Measurements from ENCODE around the gene STEAP1B.
"Not testable (repeated sequence)": the region's sequence is repeated elsewhere in the genome, so short reads cannot be mapped to it uniquely, and the experiment has no call there.

Gene STEAP1B

GRCh38 chr7:22493160-22493925 is 6.6 kb downstream of the STEAP1B start:
- H4K8ac ChIP-seq (ENCODE audit: low read depth, low read length); H3K23ac ChIP-seq (ENCODE audit: low read length); H3K27me3 ChIP-seq (ENCODE audit: insufficient read depth, low read length); H3K4me3 ChIP-seq (ENCODE audit: low read depth, low read length); H3K4ac ChIP-seq (ENCODE audit: low read depth, low read length); H3K4me1 ChIP-seq (ENCODE audit: control insufficient read depth in 1 of 2, insufficient read depth in 2 of 2, low read length in 2 of 2); H3K36me3 ChIP-seq (ENCODE audit: control insufficient read depth in 1 of 2, insufficient read depth in 2 of 2, low read length in 2 of 2); H2BK5ac ChIP-seq (ENCODE audit: low read depth, low read length, poor library complexity); H3K79me1 ChIP-seq (ENCODE audit: low read length); H3K14ac ChIP-seq (ENCODE audit: low read length); H3K79me2 ChIP-seq (ENCODE audit: control insufficient read depth, insufficient read depth, low read length, poor library complexity); H2BK12ac ChIP-seq (ENCODE audit: low read length); H3K4me2 ChIP-seq (ENCODE audit: low read length); H2AK5ac ChIP-seq (ENCODE audit: low read length); H3K18ac ChIP-seq (ENCODE audit: low read length); H3K9ac ChIP-seq (ENCODE audit: low read length); H2BK120ac ChIP-seq (ENCODE audit: insufficient read depth, low read length, poor library complexity); H3K27ac ChIP-seq (ENCODE audit: low read depth, low read length); H2AFZ ChIP-seq (ENCODE audit: insufficient read depth, low read length, poor library complexity); H3K9me3 ChIP-seq (ENCODE audit: insufficient read depth, low read depth, low read length); H4K91ac ChIP-seq (ENCODE audit: low read depth, low read length); H4K12ac ChIP-seq (ENCODE audit: low read depth, low read length): not testable (repeated sequence)
- peak in 1 of 2 donors; percentile 30 for DNase-seq
- no CpG with 5 or more reads among the region's 4 CpGs for WGBS (ENCODE audit: extremely low coverage, insufficient coverage, insufficient read length)

- Histone ChIP-seq H3K9me3 (ENCODE audit: insufficient read depth, low read depth, low read length) (no peaks in the 10 kb centered on the region), H3K4me3 (ENCODE audit: low read depth, low read length) (no peak overlapping the region), H2BK120ac (ENCODE audit: insufficient read depth, low read length, poor library complexity) (no peak overlapping the region), H2AFZ (ENCODE audit: insufficient read depth, low read length, poor library complexity) (no peak overlapping the region), H3K79me2 (ENCODE audit: control insufficient read depth, insufficient read depth, low read length, poor library complexity) (no peaks in the 10 kb centered on the region), H3K36me3 (ENCODE audit: control insufficient read depth in 1 of 2, insufficient read depth in 2 of 2, low read length in 2 of 2) (no peaks in the 10 kb centered on the region), H3K79me1 (ENCODE audit: low read length) (peaks cover 4% of the 10 kb centered on the region), H4K91ac (ENCODE audit: low read depth, low read length) (peak overlapping the region; percentile 5), H3K9ac (ENCODE audit: low read length) (no peak overlapping the region), H3K18ac (ENCODE audit: low read length) (no peak overlapping the region), H3K23ac (ENCODE audit: low read length) (no peak overlapping the region), H3K27ac (ENCODE audit: low read depth, low read length) (no peak overlapping the region), H3K14ac (ENCODE audit: low read length) (no peak overlapping the region), H4K12ac (ENCODE audit: low read depth, low read length) (no peak overlapping the region), H3K4ac (ENCODE audit: low read depth, low read length) (no peak overlapping the region), H3K4me1 (ENCODE audit: control insufficient read depth in 1 of 2, insufficient read depth in 2 of 2, low read length in 2 of 2) (peaks cover 0 to 5% of the 10 kb centered on the region in 2 experiments), H2AK5ac (ENCODE audit: low read length) (no peak overlapping the region), H2BK5ac (ENCODE audit: low read depth, low read length, poor library complexity) (no peak overlapping the region), H2BK12ac (ENCODE audit: low read length) (no peak overlapping the region), H3K27me3 (ENCODE audit: insufficient read depth, low read length) (no peaks in the 10 kb centered on the region), H3K4me2 (ENCODE audit: low read length) (no peak overlapping the region), H4K8ac (ENCODE audit: low read depth, low read length) (no peak overlapping the region)
- DNase-seq: peak; percentile 76 to 91
- no CpG with 5 or more reads among the region's 10 CpGs for WGBS (ENCODE audit: extremely low coverage, insufficient coverage, insufficient read length)
Measured at GRCh38 chr7:22488643-22489462, 11.1 kb downstream of the STEAP1B start.

GRCh38 chr7:22487978-22488642 is 11.9 kb downstream of the STEAP1B start:
- H4K8ac ChIP-seq (ENCODE audit: low read depth, low read length): no peak overlapping the region
- no peak overlapping the region for H3K4me2 ChIP-seq (ENCODE audit: low read length)
- H3K18ac ChIP-seq (ENCODE audit: low read length): no peak overlapping the region
- no peak overlapping the region for H2AK5ac ChIP-seq (ENCODE audit: low read length)
- no peak overlapping the region for H3K4me3 ChIP-seq (ENCODE audit: low read depth, low read length)
- H3K36me3 ChIP-seq (ENCODE audit: control insufficient read depth in 1 of 2, insufficient read depth in 2 of 2, low read length in 2 of 2): no peaks in the 10 kb centered on the region
- H2AFZ ChIP-seq (ENCODE audit: insufficient read depth, low read length, poor library complexity): no peak overlapping the region
- peaks cover 0 to 5% of the 10 kb centered on the region in 2 experiments for H3K4me1 ChIP-seq (ENCODE audit: control insufficient read depth in 1 of 2, insufficient read depth in 2 of 2, low read length in 2 of 2)
- no peaks in the 10 kb centered on the region for H3K79me2 ChIP-seq (ENCODE audit: control insufficient read depth, insufficient read depth, low read length, poor library complexity)
- peak overlapping the region; percentile 2 for H2BK12ac ChIP-seq (ENCODE audit: low read length)
- peak overlapping the region; percentile 5 for H4K91ac ChIP-seq (ENCODE audit: low read depth, low read length)
- no peak overlapping the region for H3K4ac ChIP-seq (ENCODE audit: low read depth, low read length)
- no peak overlapping the region for H3K9ac ChIP-seq (ENCODE audit: low read length)
- H4K12ac ChIP-seq (ENCODE audit: low read depth, low read length): no peak overlapping the region
- H3K27ac ChIP-seq (ENCODE audit: low read depth, low read length): no peak overlapping the region
- no peaks in the 10 kb centered on the region for H3K9me3 ChIP-seq (ENCODE audit: insufficient read depth, low read depth, low read length)
- no peak for DNase-seq
- H3K14ac ChIP-seq (ENCODE audit: low read length): no peak overlapping the region
- H2BK5ac ChIP-seq (ENCODE audit: low read depth, low read length, poor library complexity): no peak overlapping the region
- WGBS (ENCODE audit: extremely low coverage, insufficient coverage, insufficient read length): no CpG with 5 or more reads among the region's 5 CpGs
- no peak overlapping the region for H3K23ac ChIP-seq (ENCODE audit: low read length)
- H2BK120ac ChIP-seq (ENCODE audit: insufficient read depth, low read length, poor library complexity): no peak overlapping the region
- H3K27me3 ChIP-seq (ENCODE audit: insufficient read depth, low read length): no peaks in the 10 kb centered on the region
- H3K79me1 ChIP-seq (ENCODE audit: low read length): peaks cover 4% of the 10 kb centered on the region

GRCh38 chr7:22486597-22486996 is 13.4 kb downstream of the STEAP1B start:
- no peak overlapping the region for H4K12ac ChIP-seq (ENCODE audit: low read depth, low read length)
- H4K8ac ChIP-seq (ENCODE audit: low read depth, low read length): no peak overlapping the region
- H2BK5ac ChIP-seq (ENCODE audit: low read depth, low read length, poor library complexity): no peak overlapping the region

More at GRCh38 chr7:22486597-22486996, 13.4 kb downstream of the STEAP1B start:
- Histone ChIP-seq H2AK5ac (ENCODE audit: low read length) (no peak overlapping the region), H3K4me1 (ENCODE audit: control insufficient read depth in 1 of 2, insufficient read depth in 2 of 2, low read length in 2 of 2) (peaks cover 4 to 14% of the 10 kb centered on the region in 2 experiments), H3K4me2 (ENCODE audit: low read length) (no peak overlapping the region), H3K36me3 (ENCODE audit: control insufficient read depth in 1 of 2, insufficient read depth in 2 of 2, low read length in 2 of 2) (no peaks in the 10 kb centered on the region), H3K18ac (ENCODE audit: low read length) (no peak overlapping the region), H3K9ac (ENCODE audit: low read length) (no peak overlapping the region), H3K79me2 (ENCODE audit: control insufficient read depth, insufficient read depth, low read length, poor library complexity) (no peaks in the 10 kb centered on the region), H3K79me1 (ENCODE audit: low read length) (peaks cover 9% of the 10 kb centered on the region), H2BK12ac (ENCODE audit: low read length) (no peak overlapping the region), H3K4ac (ENCODE audit: low read depth, low read length) (no peak overlapping the region), H3K14ac (ENCODE audit: low read length) (no peak overlapping the region), H3K23ac (ENCODE audit: low read length) (no peak overlapping the region), H2AFZ (ENCODE audit: insufficient read depth, low read length, poor library complexity) (no peak overlapping the region), H3K27ac (ENCODE audit: low read depth, low read length) (no peak overlapping the region), H2BK120ac (ENCODE audit: insufficient read depth, low read length, poor library complexity) (no peak overlapping the region), H3K4me3 (ENCODE audit: low read depth, low read length) (no peak overlapping the region), H3K9me3 (ENCODE audit: insufficient read depth, low read depth, low read length) (no peaks in the 10 kb centered on the region), H4K91ac (ENCODE audit: low read depth, low read length) (peak overlapping the region; percentile 13), H3K27me3 (ENCODE audit: insufficient read depth, low read length) (no peaks in the 10 kb centered on the region)
- WGBS (ENCODE audit: extremely low coverage, insufficient coverage, insufficient read length): no CpG with 5 or more reads among the region's 2 CpGs
- no peak for DNase-seq
